Keratinocyte (primary cell): ENCODE data around the gene PRKN. TPM values are rescaled to one million over a fixed set of nuclear protein-coding genes. Genes with fewer than 3 reads are reported as not detected.

Source experiments
- DNase-seq: peaks from one replicate; pipeline ENCODE4 v3.0.0-alpha.2; 2011; ENCODE audit warnings: low read depth, missing footprints, low spot score
- FAIRE-seq: peaks from 2 replicates; lab custom pipeline; 2011; peaks lifted over from hg19 to GRCh38; lab: Jason Lieb, UNC
- H2AFZ ChIP-seq: 2 replicates; pipeline ENCODE4 v1.6.0; 2012; ENCODE audit warnings: low read length, control low read depth, inconsistent platforms; ENCODE audit not compliant: control insufficient read depth
- H3K27ac ChIP-seq: 2 replicates; pipeline ENCODE4 v1.5.1; 2011; ENCODE audit warnings: low read length; ENCODE audit not compliant: control insufficient read depth, insufficient read depth
- H3K27me3 ChIP-seq: 3 replicates; pipeline ENCODE4 v1.6.0; 2011; ENCODE audit warnings: low read length; ENCODE audit not compliant: control insufficient read depth, insufficient read depth; ENCODE audit errors: extremely low read depth
- H3K36me3 ChIP-seq, 2 experiments: 2 replicates in 1 of 2; 3 replicates in 1 of 2; pipeline ENCODE4 v1.5.1; 2011; ENCODE audit warnings: low read length in 2 of 2, mild to moderate bottlenecking in 1 of 2; ENCODE audit not compliant: control insufficient read depth in 2 of 2, insufficient read depth in 2 of 2; ENCODE audit errors: extremely low read depth in 1 of 2
- H3K4me1 ChIP-seq: 3 replicates; pipeline ENCODE4 v1.5.1; 2011; ENCODE audit warnings: low read length; ENCODE audit not compliant: control insufficient read depth, insufficient read depth; ENCODE audit errors: extremely low read depth
- H3K4me2 ChIP-seq: 3 replicates; pipeline ENCODE4 v1.6.0; 2011; ENCODE audit warnings: low read depth, low read length; ENCODE audit not compliant: control insufficient read depth, insufficient read depth; ENCODE audit errors: extremely low read depth
- H3K4me3 ChIP-seq, 3 experiments: fragments of 200-600 bp in 1 of 3; sonication (generic) in 1 of 3; 2 replicates in 2 of 3; 3 replicates in 1 of 3; pipeline ENCODE4 v1.5.1; 2011 to 2016; ENCODE audit warnings: low read length in 3 of 3, mild to moderate bottlenecking in 3 of 3, control low read depth in 2 of 3, inconsistent platforms in 1 of 3, low read depth in 1 of 3, mixed read lengths in 1 of 3, mixed run types in 1 of 3, moderate library complexity in 1 of 3; ENCODE audit not compliant: control insufficient read depth in 2 of 3, insufficient read depth in 2 of 3; ENCODE audit errors: extremely low read depth in 1 of 3
- H3K79me2 ChIP-seq: 2 replicates; pipeline ENCODE4 v1.6.0; 2012; ENCODE audit warnings: low read length; ENCODE audit not compliant: control insufficient read depth, insufficient read depth
- H3K9ac ChIP-seq: 3 replicates; pipeline ENCODE4 v1.6.0; 2011; ENCODE audit warnings: low read length; ENCODE audit not compliant: control insufficient read depth, insufficient read depth; ENCODE audit errors: extremely low read depth
- H3K9me1 ChIP-seq: 3 replicates; pipeline ENCODE4 v1.6.0; 2011; ENCODE audit warnings: low read length; ENCODE audit not compliant: control insufficient read depth, insufficient read depth; ENCODE audit errors: extremely low read depth
- H3K9me3 ChIP-seq: 2 replicates; pipeline ENCODE4 v1.5.1; 2012; ENCODE audit warnings: low read depth, low read length; ENCODE audit not compliant: control insufficient read depth
- H4K20me1 ChIP-seq: 3 replicates; pipeline ENCODE4 v1.6.0; 2011; ENCODE audit warnings: low read length; ENCODE audit not compliant: control insufficient read depth, insufficient read depth; ENCODE audit errors: extremely low read depth
- EZH2 ChIP-seq: IDR thresholded peaks from one replicate; pipeline ENCODE4 v1.6.1; 2012; ENCODE audit warnings: inconsistent platforms, mild to moderate bottlenecking, low read length, moderate library complexity
- dilution Hi-C: fragments of 300-500 bp; cut with MboI; formaldehyde crosslinking; loops from one replicate; pipeline ENCODE4 v1.7.0; 2020; ENCODE audit warnings: low sequenced_read_pairs; ENCODE audit not compliant: extremely low pct_ligation_motif_present
- polyA plus RNA-seq, 5 experiments: library from polyadenylated mRNA; depleted of rRNA in 3 of 5; stranded (reverse) in 3 of 5; stranded (forward) in 1 of 5; unstranded in 1 of 5; fragments of >200 nt; gene quantifications; 1 replicate in 1 of 5; 2 replicates in 3 of 5; 3 replicates in 1 of 5; pipeline versions ENCODE4 v1.2.1 to v1.2.3, GENCODE V29; 2011 to 2012; ENCODE audit warnings: missing spikeins in 2 of 5, low read depth in 1 of 5, low replicate concordance in 1 of 5
- TF ChIP-seq, protein P1 (sequence below), 3 experiments: IDR thresholded peaks in 1 of 3; conservative IDR thresholded peaks in 1 of 3; optimal IDR thresholded peaks in 1 of 3; 2 replicates in 2 of 3; 3 replicates in 1 of 3; pipeline versions ENCODE3 to v1.5.1; 2011; ENCODE audit warnings: low read length in 3 of 3, mild to moderate bottlenecking in 3 of 3, moderate library complexity in 2 of 3, control low read depth in 1 of 3, inconsistent platforms in 1 of 3; ENCODE audit not compliant: insufficient read depth in 2 of 3; ENCODE audit errors: extremely low read depth in 1 of 3

Gene PRKN
- polyA plus RNA-seq, 1 donor (not counting 4 experiments of a cell fraction or from before 2014, with no cell fraction given), result 0.67 TPM

DNA sequence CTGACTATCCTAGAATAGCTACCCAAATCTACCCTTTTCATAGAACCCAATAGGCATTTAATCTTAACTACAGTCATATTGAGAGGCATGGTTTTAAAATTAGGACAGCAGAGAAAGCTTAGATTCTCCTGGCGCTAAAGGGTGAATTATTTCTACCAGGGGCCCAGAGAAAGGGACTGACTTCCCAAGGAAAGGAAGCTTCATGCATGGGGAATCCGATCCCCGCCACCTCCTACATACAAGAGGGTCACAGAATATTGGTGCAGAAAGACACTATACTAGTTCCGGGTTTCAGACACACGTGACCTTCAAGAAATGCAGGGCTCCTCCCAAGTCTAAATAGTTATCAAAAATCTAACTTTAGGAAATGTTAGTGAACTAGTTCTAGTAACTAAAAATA lies 130.9 kb downstream of the PRKN start:
- no peaks in the 10 kb centered on the region for H3K4me1 ChIP-seq
- H3K4me3 ChIP-seq, result no peak overlapping the region
- no peak overlapping the region for H3K27ac ChIP-seq
- H3K79me2 ChIP-seq, result no peaks in the 10 kb centered on the region
- no peak for TF ChIP-seq EZH2
- TF ChIP-seq, protein P1, sequence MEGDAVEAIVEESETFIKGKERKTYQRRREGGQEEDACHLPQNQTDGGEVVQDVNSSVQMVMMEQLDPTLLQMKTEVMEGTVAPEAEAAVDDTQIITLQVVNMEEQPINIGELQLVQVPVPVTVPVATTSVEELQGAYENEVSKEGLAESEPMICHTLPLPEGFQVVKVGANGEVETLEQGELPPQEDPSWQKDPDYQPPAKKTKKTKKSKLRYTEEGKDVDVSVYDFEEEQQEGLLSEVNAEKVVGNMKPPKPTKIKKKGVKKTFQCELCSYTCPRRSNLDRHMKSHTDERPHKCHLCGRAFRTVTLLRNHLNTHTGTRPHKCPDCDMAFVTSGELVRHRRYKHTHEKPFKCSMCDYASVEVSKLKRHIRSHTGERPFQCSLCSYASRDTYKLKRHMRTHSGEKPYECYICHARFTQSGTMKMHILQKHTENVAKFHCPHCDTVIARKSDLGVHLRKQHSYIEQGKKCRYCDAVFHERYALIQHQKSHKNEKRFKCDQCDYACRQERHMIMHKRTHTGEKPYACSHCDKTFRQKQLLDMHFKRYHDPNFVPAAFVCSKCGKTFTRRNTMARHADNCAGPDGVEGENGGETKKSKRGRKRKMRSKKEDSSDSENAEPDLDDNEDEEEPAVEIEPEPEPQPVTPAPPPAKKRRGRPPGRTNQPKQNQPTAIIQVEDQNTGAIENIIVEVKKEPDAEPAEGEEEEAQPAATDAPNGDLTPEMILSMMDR (optimal IDR thresholded peaks at IDR 0.05 in 1 of 3, IDR thresholded peaks at IDR 0.05 in 1 of 3, conservative IDR thresholded peaks at IDR 0.05 in 1 of 3; ENCODE audit: extremely low read depth in 1 of 3, insufficient read depth in 2 of 3, low read length in 3 of 3), result no peak
- DNase-seq, result no peak
- no peaks in the 10 kb centered on the region for H3K27me3 ChIP-seq
- H3K4me2 ChIP-seq, result no peak overlapping the region
- no peaks in the 10 kb centered on the region for H3K9me3 ChIP-seq
- no peaks in the 10 kb centered on the region for H3K36me3 ChIP-seq
- no peak overlapping the region for H2AFZ ChIP-seq
- dilution Hi-C loops, result no loop called here
- no peak overlapping the region for H3K9ac ChIP-seq
- no peaks in the 10 kb centered on the region for H3K9me1 ChIP-seq
- FAIRE-seq, result no peak
- no peaks in the 10 kb centered on the region for H4K20me1 ChIP-seq

- no peak for FAIRE-seq
- dilution Hi-C loops, result no loop called here
Measured at GRCh38 chr6:162591517-162591916, 136.0 kb downstream of the PRKN start.

More at GRCh38 chr6:162591517-162591916, 136.0 kb downstream of the PRKN start:
- H3K27ac ChIP-seq, result no peak overlapping the region
- no peaks in the 10 kb centered on the region for H3K4me1 ChIP-seq
- H3K9ac ChIP-seq, result no peak overlapping the region
- no peaks in the 10 kb centered on the region for H3K36me3 ChIP-seq
- no peak for DNase-seq
- H2AFZ ChIP-seq, result no peak overlapping the region
- H4K20me1 ChIP-seq, result no peaks in the 10 kb centered on the region
- H3K79me2 ChIP-seq, result no peaks in the 10 kb centered on the region
- no peaks in the 10 kb centered on the region for H3K9me3 ChIP-seq
- no peak for TF ChIP-seq EZH2
- TF ChIP-seq, protein P1 (optimal IDR thresholded peaks at IDR 0.05 in 1 of 3, IDR thresholded peaks at IDR 0.05 in 1 of 3, conservative IDR thresholded peaks at IDR 0.05 in 1 of 3; ENCODE audit: extremely low read depth in 1 of 3, insufficient read depth in 2 of 3, low read length in 3 of 3), result no peak
- H3K4me2 ChIP-seq, result no peak overlapping the region
- no peaks in the 10 kb centered on the region for H3K9me1 ChIP-seq
- H3K27me3 ChIP-seq, result no peaks in the 10 kb centered on the region
- no peak overlapping the region for H3K4me3 ChIP-seq
